PC-9 (cell line): Measurements from ENCODE around the gene NUP88. TPM values are rescaled to one million over a fixed set of nuclear protein-coding genes. Genes with fewer than 3 reads are reported as not detected.

Experiments
- BruUV-seq: library from RNA; stranded (reverse); fragments of 400-500 nt; replicated peaks from 2 replicates; lab custom pipeline; 2021; lab: Mats Ljungman, UMichigan
- CTCF ChIA-PET: fragments of 300-600 bp; sonication (Branson Sonifier 250); formaldehyde crosslinking; loops from one replicate; lab custom pipeline; 2022; ENCODE audit warnings: antibody characterized with exemption; lab: Charles Lee
- POLR2A ChIA-PET: fragments of 300-600 bp; sonication (Branson Sonifier 250); formaldehyde crosslinking; loops from one replicate; lab custom pipeline; 2022; ENCODE audit warnings: antibody characterized with exemption; ENCODE audit not compliant: unreplicated experiment; lab: Charles Lee
- DNase-seq, 2 experiments: peaks; one replicate each; pipeline versions ENCODE4 v3.0.0 to v3.0.0-alpha.2; 2015 to 2022; ENCODE audit warnings: mixed read lengths in 1 of 2
- H2AFZ ChIP-seq: fragments of 200-600 bp; sonication (generic); 2 replicates; pipeline ENCODE4 v1.8.1; 2017; ENCODE audit warnings: antibody characterized with exemption
- H3F3A ChIP-seq: fragments of 200-600 bp; sonication (generic); 2 replicates; pipeline ENCODE4 v1.8.1; 2017; ENCODE audit warnings: antibody characterized with exemption, mild to moderate bottlenecking, low read depth; ENCODE audit not compliant: insufficient read depth
- H3K27ac ChIP-seq: fragments of 200-600 bp; sonication (generic); 2 replicates; pipeline ENCODE4 v1.6.1; 2016; ENCODE audit warnings: mixed run types
- H3K27me3 ChIP-seq: fragments of 200-600 bp; sonication (generic); 2 replicates; pipeline ENCODE4 v1.6.1; 2016; ENCODE audit warnings: low read depth, mixed run types; ENCODE audit not compliant: insufficient read depth
- H3K36me3 ChIP-seq: fragments of 200-600 bp; sonication (generic); 2 replicates; pipeline ENCODE4 v1.6.1; 2016; ENCODE audit warnings: low read depth, mixed run types
- H3K4me1 ChIP-seq: fragments of 200-600 bp; sonication (generic); replicated peaks from 2 replicates; pipeline ENCODE4 v1.6.1; 2016; ENCODE audit warnings: mixed run types; ENCODE audit not compliant: insufficient read depth
- H3K4me2 ChIP-seq: fragments of 200-600 bp; sonication (generic); 2 replicates; pipeline ENCODE4 v1.6.1; 2017; ENCODE audit warnings: mixed run types
- H3K4me3 ChIP-seq: fragments of 200-600 bp; sonication (generic); 2 replicates; pipeline ENCODE4 v1.6.1; 2016; ENCODE audit warnings: mixed run types
- H3K79me2 ChIP-seq: fragments of 200-600 bp; sonication (generic); 2 replicates; pipeline ENCODE4 v1.6.1; 2017; ENCODE audit warnings: low read depth, mixed run types
- H3K9me2 ChIP-seq: fragments of 200-600 bp; sonication (generic); 2 replicates; pipeline ENCODE4 v1.8.1; 2017; ENCODE audit warnings: mild to moderate bottlenecking; ENCODE audit not compliant: insufficient read depth
- H3K9me3 ChIP-seq: fragments of 200-600 bp; sonication (generic); 2 replicates; pipeline ENCODE4 v1.8.1; 2016; ENCODE audit warnings: low read depth; ENCODE audit not compliant: insufficient read depth
- H4K20me1 ChIP-seq: fragments of 200-600 bp; sonication (generic); 2 replicates; pipeline ENCODE4 v1.8.1; 2017; ENCODE audit not compliant: insufficient read depth
- EZH2 ChIP-seq: fragments of 200-600 bp; sonication (generic); IDR thresholded peaks from 2 replicates; pipeline ENCODE4 v1.8.0; 2017; ENCODE audit warnings: antibody characterized with exemption, low read depth
- intact Hi-C: fragments of 100-400 bp; cut with micrococcal nuclease; formaldehyde crosslinking; loops from one replicate; pipeline ENCODE4 v1.10.0; 2022; ENCODE audit not compliant: unreplicated experiment
- total RNA-seq: library from RNA; stranded (reverse); gene quantifications from 2 replicates; pipeline ENCODE4 v1.2.3, GENCODE V29; 2021
- TF ChIP-seq, protein P1 (sequence below): fragments of 200-600 bp; sonication (generic); conservative IDR thresholded peaks from 2 replicates; pipeline ENCODE4 v1.6.1; 2017; ENCODE audit warnings: mixed run types, antibody characterized with exemption, mild to moderate bottlenecking, moderate library complexity

The NUP88 gene
- total RNA-seq, 1 experiment from 2014 or later, result 93.1 TPM

DNA sequence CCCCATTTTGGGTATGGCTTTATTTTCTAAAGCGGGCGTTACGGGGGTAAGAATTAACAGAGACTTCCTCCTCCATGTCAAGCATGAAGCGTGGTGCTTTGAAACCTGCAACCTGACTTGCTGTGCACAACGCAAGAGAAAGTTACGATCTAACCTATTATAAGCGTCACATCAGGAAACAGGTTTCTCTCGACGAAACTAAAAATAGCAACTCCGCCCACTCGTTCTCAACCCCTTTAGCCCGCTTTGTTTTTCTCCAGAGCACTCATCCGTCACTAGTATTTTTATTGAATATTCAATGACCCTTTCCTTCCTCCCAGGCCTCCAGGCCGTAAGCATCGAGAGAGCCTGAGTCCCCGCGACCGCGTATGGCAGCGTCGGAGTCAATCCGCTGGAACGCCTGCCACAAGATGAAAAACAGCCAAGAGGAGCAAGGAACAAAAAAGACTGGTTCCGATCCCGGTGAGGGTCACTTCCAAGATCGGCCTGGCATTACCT, 555 bp downstream of the NUP88 start:
- DNase-seq, result peak; percentile 59 to 88
- H3K4me2 ChIP-seq, result peak overlapping the region; percentile 100
- peaks cover 71% of the 10 kb centered on the region for H3K79me2 ChIP-seq
- H3K27ac ChIP-seq, result peak overlapping the region; percentile 99
- H4K20me1 ChIP-seq, result no peaks in the 10 kb centered on the region
- peak overlapping the region; percentile 87 for H2AFZ ChIP-seq
- H3F3A ChIP-seq, result peaks cover 62% of the 10 kb centered on the region
- ChIA-PET POLR2A (interaction anchor here (0.5 to 0.7 kb wide), 3 partner anchors 22 to 135 kb away, joined by 3 to 4 read pairs (median 3); no protein-coding TSS in a partner anchor), CTCF (interaction anchor here (0.9 to 1.1 kb wide), 2 partner anchors 21 to 469 kb away, joined by 3 to 9 read pairs; partner anchors contain the start of gene C1QBP)
- peak overlapping the region; percentile 98 for H3K4me3 ChIP-seq
- peaks cover 48% of the 10 kb centered on the region for H3K36me3 ChIP-seq
- H3K9me2 ChIP-seq, result no peaks in the 10 kb centered on the region
- H3K9me3 ChIP-seq, result no peaks in the 10 kb centered on the region
- BruUV-seq, result no TSS peak
- H3K4me1 ChIP-seq, result peaks cover 58% of the 10 kb centered on the region
- intact Hi-C loops, result loop anchor here (10.0 kb wide), 1 partner anchor 174 kb away; no protein-coding TSS in a partner anchor
- H3K27me3 ChIP-seq, result no peaks in the 10 kb centered on the region
- TF ChIP-seq EZH2, result no peak
- TF ChIP-seq, protein P1, sequence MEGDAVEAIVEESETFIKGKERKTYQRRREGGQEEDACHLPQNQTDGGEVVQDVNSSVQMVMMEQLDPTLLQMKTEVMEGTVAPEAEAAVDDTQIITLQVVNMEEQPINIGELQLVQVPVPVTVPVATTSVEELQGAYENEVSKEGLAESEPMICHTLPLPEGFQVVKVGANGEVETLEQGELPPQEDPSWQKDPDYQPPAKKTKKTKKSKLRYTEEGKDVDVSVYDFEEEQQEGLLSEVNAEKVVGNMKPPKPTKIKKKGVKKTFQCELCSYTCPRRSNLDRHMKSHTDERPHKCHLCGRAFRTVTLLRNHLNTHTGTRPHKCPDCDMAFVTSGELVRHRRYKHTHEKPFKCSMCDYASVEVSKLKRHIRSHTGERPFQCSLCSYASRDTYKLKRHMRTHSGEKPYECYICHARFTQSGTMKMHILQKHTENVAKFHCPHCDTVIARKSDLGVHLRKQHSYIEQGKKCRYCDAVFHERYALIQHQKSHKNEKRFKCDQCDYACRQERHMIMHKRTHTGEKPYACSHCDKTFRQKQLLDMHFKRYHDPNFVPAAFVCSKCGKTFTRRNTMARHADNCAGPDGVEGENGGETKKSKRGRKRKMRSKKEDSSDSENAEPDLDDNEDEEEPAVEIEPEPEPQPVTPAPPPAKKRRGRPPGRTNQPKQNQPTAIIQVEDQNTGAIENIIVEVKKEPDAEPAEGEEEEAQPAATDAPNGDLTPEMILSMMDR, result no peak

- ChIA-PET POLR2A (no interaction called here), CTCF (interaction anchor here (0.7 kb wide), 1 partner anchor 22 kb away, joined by 8 read pairs; the partner anchor contains the start of gene C1QBP)
- H3K9me2 ChIP-seq, result no peaks in the 10 kb centered on the region
- BruUV-seq, result no TSS peak
- peaks cover 4% of the 10 kb centered on the region for H4K20me1 ChIP-seq
- DNase-seq, result peak in 1 of 2 experiments; percentile 71
- H3K79me2 ChIP-seq, result peaks cover 83% of the 10 kb centered on the region
- H3K9me3 ChIP-seq, result no peaks in the 10 kb centered on the region
- no peak overlapping the region for H2AFZ ChIP-seq
- peaks cover 59% of the 10 kb centered on the region for H3K4me1 ChIP-seq
- peak overlapping the region; percentile 100 for H3K4me2 ChIP-seq
- H3K4me3 ChIP-seq, result peak overlapping the region; percentile 98; the same call in 1 of the 2 replicates
- H3K27ac ChIP-seq, result peak overlapping the region; percentile 99
- intact Hi-C loops, result loop anchor here (10.0 kb wide), 1 partner anchor 172 kb away; no protein-coding TSS in a partner anchor
- H3K27me3 ChIP-seq, result no peaks in the 10 kb centered on the region
- TF ChIP-seq EZH2, result no peak
- TF ChIP-seq, protein P1, result no peak
- H3F3A ChIP-seq, result peaks cover 70% of the 10 kb centered on the region
- H3K36me3 ChIP-seq, result peaks cover 54% of the 10 kb centered on the region
Measured at GRCh38 chr17:5416901-5417300, 2.6 kb downstream of the NUP88 start.

- peaks cover 15% of the 10 kb centered on the region for H4K20me1 ChIP-seq
- H3K4me2 ChIP-seq, result peak overlapping the region; percentile 64
- H3K27ac ChIP-seq, result peak overlapping the region; percentile 94
- BruUV-seq, result no TSS peak
- H3K36me3 ChIP-seq, result peaks cover 70% of the 10 kb centered on the region
- ChIA-PET CTCF (interaction anchor here (1.4 kb wide), 1 partner anchor 26 kb away, joined by 6 read pairs; the partner anchor contains the start of gene C1QBP), POLR2A (interaction anchor here (0.6 kb wide), 2 partner anchors 218 to 624 kb away, joined by 5 to 12 read pairs; no protein-coding TSS in a partner anchor)
- intact Hi-C loops, result loop anchor here (10.0 kb wide), 1 partner anchor 169 kb away; no protein-coding TSS in a partner anchor
- peaks cover 76% of the 10 kb centered on the region for H3K79me2 ChIP-seq
- no peaks in the 10 kb centered on the region for H3K9me3 ChIP-seq
- no peak for TF ChIP-seq EZH2
- TF ChIP-seq, protein P1, result no peak
- H3K27me3 ChIP-seq, result no peaks in the 10 kb centered on the region
- 0 out of 2 replicates have a peak overlapping the region, but pooled peaks have one; percentile 10 for H3K4me3 ChIP-seq
- peak in 1 of 2 experiments; percentile 94 for DNase-seq
- H3K4me1 ChIP-seq, result peaks cover 45% of the 10 kb centered on the region
- peaks cover 50% of the 10 kb centered on the region for H3F3A ChIP-seq
- no peak overlapping the region for H2AFZ ChIP-seq
- no peaks in the 10 kb centered on the region for H3K9me2 ChIP-seq
Measured at GRCh38 chr17:5413682-5414081, 5.8 kb downstream of the NUP88 start.
